Germinal center (tissue), 1 donor: ENCODE measurements around the gene SCARB1.

ENCODE experiments used
- DNase-seq: peaks from one replicate; pipeline ENCODE4 v3.0.0; 2012; ENCODE audit warnings: mixed read lengths, low spot score

The SCARB1 gene

GRCh38 chr12:124821252-124822200 is 42.1 kb downstream of the SCARB1 start:
- no peak for DNase-seq

DNA sequence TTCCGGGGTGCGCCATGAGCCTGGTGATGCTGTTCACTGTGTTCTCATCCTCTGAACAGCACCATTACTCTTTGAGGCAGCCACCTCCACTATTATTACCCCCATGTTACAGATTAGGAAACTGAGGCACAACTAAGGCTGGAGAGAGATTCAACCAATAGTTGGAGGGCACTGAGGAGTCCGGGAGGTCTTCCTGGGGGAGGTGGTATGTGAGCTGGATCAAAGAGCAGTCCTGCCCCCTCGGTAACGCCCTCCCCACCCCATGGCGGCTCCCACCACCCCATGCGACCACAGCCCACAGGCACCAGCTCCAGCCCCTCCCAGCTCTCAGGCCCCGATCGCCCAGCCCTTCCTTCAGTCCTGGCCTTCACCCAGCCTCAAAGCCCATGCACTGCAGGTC is 43.5 kb downstream of the SCARB1 start:
- no peak for DNase-seq

- DNase-seq = no peak
Measured at GRCh38 chr12:124819525-124819924, 44.1 kb downstream of the SCARB1 start.

- no peak for DNase-seq
Measured at GRCh38 chr12:124819080-124819479, 44.6 kb downstream of the SCARB1 start.

- no peak for DNase-seq
Measured at GRCh38 chr12:124817076-124818000, 46.3 kb downstream of the SCARB1 start.

DNA sequence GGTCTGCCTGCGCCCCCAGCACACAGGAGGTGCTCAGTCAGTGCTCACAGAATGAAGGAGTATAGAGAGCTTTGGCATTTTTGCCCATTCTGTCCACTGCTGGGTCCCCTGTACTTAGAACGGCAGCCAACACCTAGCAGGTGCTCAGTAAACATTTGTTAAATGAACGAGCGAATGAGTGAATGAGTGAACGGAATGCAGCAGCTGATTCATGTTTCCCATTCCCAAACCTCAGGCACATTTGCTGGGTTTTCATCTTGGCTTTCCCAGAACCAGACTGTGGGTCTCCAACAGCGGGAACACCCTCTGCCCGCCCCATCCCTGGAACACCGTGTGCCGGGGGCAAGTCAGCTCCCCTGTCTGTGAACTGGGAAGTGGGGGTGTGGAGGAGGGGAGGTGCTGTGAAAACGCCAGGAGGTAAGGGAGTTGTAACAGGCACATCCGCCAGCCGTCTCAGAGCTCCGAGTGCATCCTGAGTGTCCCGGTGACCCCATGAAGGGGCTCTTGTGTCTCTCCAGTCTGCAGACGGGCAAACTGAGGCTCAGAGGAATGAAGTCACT is 47.3 kb downstream of the SCARB1 start:
- no peak for DNase-seq

- DNase-seq = no peak
Measured at GRCh38 chr12:124814741-124815613, 48.7 kb downstream of the SCARB1 start.

- DNase-seq = no peak
Measured at GRCh38 chr12:124813782-124814181, 49.9 kb downstream of the SCARB1 start.

DNA sequence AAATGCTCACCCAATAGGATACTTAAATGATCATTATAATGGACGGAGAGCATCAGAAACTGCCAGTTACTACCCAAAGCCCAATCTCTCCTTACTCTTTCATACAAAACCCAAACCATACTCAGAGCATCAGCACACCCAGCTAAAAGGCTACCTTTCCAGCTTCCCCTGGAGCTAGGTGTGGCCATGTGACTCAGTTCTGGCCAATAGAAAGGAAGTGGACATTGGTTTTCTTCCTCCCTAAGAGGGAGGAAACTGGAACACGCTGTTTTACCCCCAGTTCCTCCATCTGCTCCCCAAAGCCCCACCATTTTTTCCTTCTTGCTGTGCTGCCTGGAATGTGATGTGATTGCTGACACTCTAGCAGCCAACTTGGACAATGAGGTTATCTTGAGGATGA is 50.7 kb downstream of the SCARB1 start:
- DNase-seq = no peak

DNA sequence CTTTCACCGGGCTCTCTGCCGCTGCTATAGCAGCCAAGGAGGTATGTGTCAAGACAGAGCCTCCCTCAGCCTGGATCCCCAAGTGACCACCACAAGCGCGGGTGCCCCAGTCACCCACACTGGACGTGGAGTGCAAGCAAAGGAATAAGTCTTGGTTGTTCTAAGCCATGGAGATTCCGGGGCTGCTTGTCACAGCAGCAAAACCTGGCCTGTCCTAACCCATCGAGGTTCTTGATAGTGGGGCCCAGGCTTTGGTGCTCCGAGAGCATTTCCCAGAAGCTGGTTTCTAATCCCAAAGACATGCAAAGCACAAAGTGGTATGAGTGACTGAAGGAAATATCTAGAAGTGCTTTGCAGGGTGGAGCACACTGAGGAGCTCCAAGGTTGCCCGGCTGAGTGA is 51.3 kb downstream of the SCARB1 start:
- no peak for DNase-seq

GRCh38 chr12:124811633-124812032 is 52.0 kb downstream of the SCARB1 start:
- no peak for DNase-seq

DNA sequence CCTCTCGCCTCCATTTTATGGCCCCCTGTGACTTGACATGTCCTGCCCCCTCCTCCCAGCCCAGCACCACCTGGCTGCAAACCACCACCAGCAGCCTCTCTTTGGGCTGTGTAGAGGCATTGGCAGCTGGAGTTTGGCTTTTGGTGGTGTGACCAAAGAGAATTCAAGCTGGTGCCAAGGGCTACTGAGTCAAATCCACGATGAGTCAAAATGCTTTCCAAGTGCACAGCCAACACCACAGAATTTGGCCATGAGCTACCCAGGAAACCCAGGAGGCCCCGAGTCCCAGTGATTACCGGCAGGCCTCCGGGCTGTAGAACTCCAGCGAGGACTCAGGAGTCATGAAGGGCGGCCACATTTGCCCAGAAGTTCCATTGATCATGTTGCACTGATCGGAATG is 53.8 kb downstream of the SCARB1 start:
- DNase-seq = no peak

DNA sequence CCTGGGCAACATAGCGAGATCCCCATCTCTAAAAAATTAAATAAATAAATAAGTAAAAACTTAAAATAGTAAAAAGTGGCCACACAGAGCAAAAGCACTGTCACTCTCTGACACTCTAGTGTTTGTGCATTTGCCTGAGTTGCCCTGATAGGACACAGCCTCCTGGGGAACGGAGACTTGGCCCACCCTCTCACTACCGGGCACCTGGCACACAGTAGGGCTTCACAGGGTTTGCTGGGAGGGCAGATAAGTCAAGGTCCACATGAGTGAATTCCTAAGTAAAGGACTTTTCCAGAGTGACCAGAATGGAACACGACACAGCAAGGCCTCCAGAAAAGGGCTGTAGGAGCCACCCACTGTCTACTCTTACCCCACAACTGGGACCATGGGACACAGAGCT is 54.3 kb downstream of the SCARB1 start:
- no peak for DNase-seq

GRCh38 chr12:124808272-124808671 is 55.4 kb downstream of the SCARB1 start:
- no peak for DNase-seq

DNA sequence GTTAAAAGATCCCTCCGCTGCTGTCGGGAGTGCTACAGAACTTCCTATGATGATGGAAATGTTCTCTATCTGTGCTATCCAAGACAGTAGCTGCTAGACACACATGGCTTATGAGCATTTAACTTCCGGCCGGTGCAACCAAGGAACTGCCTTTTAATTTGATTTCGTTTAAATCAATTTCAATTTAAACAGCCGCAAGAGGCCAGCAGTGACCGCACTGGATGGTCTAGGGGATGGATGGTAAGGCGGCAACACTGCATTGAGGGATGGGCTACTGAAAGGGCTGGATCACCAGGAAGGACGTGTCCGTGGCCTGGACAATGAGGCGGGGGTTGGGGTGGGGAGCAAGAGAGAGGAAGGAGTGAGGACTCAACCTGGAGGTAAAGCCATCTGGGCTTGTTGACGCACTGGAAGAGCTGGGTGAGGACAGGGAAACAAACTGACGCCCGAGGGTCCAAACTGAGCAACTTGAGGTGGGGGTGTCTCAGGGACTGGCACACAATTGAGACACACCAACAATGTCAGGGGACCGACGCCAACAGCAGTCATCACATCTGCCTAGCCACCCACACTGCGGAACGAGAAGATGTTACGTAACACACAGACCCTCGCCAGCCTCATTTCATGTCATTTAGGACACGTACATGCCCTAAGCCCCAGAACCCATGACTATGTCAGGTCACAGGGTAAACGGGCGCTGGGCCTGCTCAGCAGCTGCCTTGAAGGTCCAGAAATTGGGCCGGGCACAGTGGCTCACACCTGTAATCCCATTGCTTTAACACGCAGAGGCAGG is 57.6 kb downstream of the SCARB1 start:
- DNase-seq = no peak

GRCh38 chr12:124805050-124805449 is 58.6 kb downstream of the SCARB1 start:
- no peak for DNase-seq

DNA sequence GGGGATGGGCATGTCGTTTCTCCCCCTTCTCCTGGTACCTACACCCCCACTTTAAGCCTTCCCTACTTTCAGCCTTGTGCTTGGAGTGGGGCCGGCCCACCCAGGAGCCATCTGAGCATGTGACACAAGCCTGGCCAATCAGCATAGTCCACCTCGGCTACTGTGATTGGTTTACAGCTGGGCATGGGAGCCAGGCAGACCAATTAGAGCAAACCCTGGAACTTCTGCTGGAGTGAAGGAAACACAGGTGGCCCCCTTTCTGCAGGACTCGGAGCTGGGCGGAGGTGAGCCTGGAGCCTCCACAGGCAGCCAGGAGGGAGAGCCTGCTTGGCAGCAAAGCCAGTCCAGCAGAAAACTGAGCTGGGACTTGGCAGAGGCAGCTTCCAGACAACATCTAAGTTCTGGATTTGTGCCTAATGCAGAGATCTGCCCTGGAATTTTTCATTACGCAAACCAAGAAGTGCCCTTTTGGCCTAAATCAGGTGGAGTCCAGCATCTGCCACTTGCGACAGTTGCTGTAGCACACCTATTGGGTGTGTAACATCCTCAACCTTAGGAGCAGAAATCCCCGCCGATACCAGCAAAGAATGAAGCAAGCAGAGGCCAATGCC is 59.5 kb downstream of the SCARB1 start:
- DNase-seq = no peak

GRCh38 chr12:124802361-124802760 is 61.3 kb downstream of the SCARB1 start:
- DNase-seq = no peak

DNA sequence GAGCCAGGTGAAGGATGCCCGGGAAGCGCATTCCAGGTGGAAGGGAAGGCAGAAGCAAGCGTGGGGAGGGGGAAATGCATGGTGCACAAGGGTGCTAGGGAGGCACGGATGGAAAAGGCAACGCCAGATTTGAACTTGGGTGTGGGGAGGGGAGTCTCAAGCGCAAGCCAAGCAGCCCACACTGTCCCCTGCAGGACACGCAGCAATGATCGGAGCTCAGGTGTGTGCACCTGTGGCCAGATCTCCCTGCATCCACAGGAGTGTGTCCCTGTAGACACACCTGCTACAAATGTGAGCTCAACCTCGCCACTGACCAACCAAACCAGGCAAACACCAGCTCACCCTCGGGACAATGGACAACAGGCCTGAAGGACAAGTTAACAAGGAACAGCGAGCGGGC is 63.2 kb downstream of the SCARB1 start:
- no peak for DNase-seq

- no peak for DNase-seq
Measured at GRCh38 chr12:124797321-124797720, 66.3 kb downstream of the SCARB1 start.
